Tongue (tissue), 2 donors: ENCODE data around the gene PRKCA. TPM values are rescaled to one million over a fixed set of nuclear protein-coding genes. Genes with fewer than 3 reads are reported as not detected.
"Not testable (repeated sequence)": the region's sequence is repeated elsewhere in the genome, so short reads cannot be mapped to it uniquely, and the experiment has no call there.

Experiments
- DNase-seq: peaks from one replicate; pipeline ENCODE4 v3.0.0-alpha.2; 2015
- total RNA-seq: library from RNA; depleted of rRNA; stranded (reverse); fragments of >200 nt; gene quantifications from one replicate; pipeline ENCODE4 v1.2.3, GENCODE V29; 2014

The PRKCA gene
- total RNA-seq, 1 donor from 2014 or later = 8.0 TPM

DNA sequence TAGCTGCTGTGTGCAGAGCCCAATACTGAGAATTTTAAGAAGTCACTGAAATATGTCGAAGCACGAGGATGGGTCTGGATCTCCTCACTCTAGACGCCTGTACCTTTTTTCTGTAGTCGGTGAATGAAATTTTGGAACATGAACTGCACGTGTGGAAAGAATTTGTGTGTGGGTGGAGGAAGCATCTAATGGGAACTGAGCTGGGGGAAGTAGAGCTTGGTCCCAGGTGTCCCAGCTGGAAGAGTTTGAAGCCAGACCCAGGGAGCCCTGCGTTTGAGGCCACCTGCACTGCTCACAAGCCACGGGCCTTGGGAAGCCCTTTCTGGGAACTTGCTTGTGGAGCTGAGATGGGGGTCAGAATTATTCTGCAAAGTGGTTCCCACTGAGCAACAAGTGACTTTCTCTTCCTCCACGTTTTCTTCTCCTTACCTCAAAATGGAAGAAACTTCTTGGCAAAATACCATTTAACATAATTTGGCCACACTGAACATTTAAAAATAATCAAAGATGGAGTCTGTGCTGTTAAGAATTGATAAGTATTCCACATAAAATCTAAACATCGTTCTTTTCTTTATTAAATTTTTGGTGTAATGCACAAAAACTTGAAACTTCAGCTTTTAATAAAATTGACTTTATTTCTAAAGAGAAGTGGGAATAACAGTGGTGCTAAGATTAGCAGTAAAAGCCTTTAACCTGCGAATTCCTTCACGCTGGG is 163.8 kb downstream of the PRKCA start:
- DNase-seq = peak; percentile 86

- DNase-seq = peak; percentile 85
Observed at GRCh38 chr17:66466840-66467367, 164.5 kb downstream of the PRKCA start.

DNA sequence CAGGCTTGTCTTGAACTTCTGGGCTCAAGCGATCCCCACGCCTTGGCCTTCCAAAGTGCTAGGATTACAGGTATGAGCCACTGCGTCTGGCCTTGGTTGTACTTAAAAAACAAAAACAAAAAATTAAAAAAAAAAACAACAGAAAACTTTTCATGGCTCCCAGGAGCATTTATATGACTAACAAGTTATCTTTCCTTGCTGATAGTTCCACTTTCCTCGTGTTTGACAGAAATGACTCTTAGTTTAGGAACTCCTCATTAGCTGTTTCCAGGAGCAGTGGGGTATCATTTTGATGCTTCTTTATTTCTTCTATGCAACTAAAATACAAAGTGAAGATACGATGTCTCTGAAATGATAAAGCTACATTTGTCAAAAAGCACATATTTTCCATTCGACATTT is 165.4 kb downstream of the PRKCA start:
- no peak for DNase-seq

DNA sequence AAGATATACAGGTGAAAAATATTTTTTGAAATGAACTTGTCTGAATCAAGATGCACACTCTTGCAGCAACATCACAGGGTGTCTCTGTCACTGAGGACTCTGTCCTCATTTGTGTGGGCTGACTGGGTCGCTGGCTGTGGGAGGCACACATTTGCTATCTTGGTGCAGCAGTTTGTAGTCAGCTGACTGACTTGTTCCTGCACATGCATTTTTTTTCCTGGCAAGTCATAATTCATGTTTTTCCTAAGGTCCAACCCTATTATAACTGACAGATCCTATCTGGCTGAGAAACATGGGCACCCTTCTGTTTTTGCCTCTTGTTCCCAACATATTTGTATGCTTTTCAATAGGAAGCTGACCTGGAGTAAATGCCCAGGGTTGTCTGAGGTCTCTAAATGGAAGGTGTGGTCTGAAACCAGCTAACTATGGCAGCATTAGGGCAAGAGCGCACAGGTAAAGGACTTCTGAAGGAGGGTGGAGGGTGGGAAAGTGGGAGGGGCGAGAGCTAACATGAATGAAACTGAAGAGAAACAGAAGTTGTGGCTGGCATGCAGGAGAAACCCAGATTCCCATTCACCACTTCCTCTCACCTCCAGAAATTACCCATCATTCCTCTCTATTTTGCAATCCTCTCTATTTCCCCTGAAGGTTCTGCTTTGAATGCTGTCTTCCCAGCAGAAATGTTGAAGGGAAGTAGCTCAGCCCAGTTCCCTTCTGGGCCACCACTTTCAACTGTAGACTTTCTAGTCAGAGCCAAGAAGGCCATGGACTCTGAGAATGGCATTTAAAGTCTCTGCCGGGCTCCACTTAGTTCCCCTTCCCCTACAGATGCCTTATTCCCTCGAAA is 166.1 kb downstream of the PRKCA start:
- no peak for DNase-seq

GRCh38 chr17:66469088-66469442 is 166.7 kb downstream of the PRKCA start:
- no peak for DNase-seq

- no peak for DNase-seq
Observed at GRCh38 chr17:66469461-66469860, 167.0 kb downstream of the PRKCA start.

DNA sequence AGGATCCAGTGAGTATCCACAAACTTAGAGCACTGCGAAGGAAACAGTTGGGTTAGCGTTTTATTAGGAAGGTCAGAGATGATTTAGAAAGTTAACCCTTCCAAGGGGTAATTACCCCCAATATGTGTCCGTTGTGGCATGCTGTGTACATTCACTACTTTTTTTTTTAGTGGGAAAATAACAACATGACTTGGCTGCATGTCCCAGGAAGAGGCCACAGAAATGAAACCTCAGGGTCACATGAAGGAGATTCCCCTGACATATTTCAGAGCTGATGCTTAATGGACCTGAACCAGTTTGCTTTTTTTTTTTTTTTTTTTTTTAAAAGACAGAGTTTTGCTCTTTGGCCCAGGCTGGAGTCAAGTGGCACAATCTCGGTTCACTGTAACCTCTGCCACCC is 167.5 kb downstream of the PRKCA start:
- no peak for DNase-seq

DNA sequence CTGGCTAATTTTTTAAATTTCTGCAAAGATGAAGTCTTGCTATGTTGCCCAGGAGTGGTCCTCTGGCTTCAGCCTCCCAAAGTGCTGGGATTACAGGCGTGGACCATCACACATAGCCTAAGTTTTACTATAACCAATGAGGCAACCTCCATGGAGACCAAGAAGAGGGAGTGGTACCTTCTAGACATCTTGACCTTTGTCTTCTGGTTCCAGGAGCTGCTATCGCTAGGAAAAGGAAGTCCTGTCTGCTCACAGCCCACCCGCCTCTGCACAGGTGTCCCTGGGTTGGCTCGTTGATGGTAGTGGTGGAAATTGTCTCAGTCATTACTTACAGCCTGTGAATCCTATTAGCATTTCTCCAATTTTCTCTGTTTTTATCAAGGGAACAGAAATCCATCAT is 169.7 kb downstream of the PRKCA start:
- DNase-seq = no peak

GRCh38 chr17:66474258-66474657 is 171.8 kb downstream of the PRKCA start:
- DNase-seq = no peak

- no peak for DNase-seq
Observed at GRCh38 chr17:66474806-66475497, 172.5 kb downstream of the PRKCA start.

DNA sequence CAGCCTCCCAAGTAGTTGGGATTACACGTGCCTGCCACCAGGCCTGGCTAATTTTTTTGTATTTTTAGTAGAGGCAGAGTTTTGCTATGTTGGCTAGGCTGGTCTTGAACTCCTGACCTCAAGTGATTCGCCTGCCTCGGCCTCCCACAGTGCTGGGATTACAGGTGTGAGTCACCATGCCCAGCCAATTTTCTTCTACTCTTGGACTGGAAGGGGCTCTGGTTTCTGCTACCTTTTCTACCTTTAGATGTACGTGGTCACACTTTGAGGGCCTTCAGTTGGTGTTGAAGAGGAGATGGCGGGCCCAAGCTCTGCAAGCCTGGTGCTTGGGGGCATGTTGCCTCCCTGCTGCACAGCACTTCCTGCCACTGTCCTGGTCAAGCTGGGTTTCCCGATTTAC is 173.6 kb downstream of the PRKCA start:
- no peak for DNase-seq

DNA sequence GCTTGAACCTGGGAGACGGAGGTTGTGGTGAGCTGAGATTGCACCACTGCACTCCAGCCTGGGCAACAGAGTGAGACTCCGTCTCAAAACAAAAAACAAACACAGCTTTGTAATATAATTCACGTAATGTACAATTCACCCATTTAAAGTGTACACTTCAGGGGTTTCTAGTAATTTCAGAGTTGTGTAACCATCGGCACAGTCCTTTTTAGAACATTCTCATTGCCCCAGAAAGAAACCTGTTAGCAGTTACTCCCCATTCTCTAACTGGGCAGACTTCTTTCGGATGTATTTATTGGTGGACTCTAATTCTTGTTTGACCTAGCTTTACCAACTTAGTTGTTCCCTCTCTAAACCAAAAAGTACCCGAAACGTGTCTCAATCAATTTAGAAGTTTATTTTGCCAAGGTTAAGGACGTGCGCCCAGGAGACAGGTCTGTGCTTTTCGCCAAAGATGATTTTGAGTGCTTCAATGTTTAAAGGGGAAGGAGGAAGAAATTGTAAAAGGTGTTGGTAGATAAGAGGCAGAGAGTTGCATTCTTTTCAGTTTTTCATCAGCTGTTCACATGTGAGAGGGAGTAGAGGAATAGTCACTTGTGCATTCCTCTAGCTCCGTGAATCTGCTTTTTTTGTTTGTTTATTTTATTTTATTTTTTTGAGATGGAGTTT is 175.3 kb downstream of the PRKCA start:
- no peak for DNase-seq

DNA sequence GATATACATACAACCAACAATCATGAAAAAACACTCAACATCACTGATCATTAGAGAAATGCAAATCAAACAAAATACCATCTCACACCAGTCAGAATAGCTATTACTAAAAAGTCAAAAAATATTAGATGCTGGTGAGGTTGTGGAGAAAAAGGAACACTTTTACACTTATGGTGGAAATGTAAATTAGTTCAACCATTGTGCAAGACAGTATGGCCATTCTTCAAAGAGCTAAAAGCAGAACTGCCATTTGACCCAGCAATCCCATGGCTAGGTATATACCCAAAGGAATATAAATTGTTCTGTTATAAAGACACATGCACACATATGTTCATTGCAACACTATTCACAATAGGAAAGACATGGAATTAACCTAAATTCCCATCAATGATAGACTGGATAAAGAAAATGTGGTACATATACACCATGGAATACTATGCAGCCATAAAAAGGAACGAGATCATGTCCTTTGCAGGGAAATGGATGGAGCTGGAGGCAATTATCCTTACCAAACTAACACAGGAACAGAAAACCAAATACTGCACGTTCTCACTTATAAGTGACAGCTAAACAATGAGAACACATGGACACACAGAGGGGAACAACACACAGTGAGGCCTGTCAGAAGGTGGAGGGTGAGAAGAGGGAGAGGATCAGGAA is 176.9 kb downstream of the PRKCA start:
- not testable (repeated sequence) for DNase-seq

DNA sequence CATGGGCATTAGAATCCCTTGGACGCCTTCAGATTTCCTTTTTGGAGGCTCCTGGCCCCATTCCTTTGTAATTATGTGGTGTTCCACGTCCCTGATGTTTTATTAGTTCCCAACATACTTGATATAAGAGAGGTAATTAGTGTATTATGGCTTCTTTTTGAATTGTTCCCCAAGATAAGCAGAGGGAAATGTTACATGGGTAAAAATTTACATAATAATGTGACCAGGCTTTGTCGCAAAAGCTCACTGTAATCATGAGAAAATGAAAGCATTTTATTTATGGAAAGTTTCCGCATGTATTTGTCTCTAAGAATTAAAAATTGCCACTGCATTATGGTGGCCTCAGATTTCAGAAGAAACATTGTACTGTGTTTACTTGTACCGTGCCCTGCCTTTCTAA is 177.8 kb downstream of the PRKCA start:
- DNase-seq = no peak

GRCh38 chr17:66480802-66481201 is 178.4 kb downstream of the PRKCA start:
- DNase-seq = no peak

DNA sequence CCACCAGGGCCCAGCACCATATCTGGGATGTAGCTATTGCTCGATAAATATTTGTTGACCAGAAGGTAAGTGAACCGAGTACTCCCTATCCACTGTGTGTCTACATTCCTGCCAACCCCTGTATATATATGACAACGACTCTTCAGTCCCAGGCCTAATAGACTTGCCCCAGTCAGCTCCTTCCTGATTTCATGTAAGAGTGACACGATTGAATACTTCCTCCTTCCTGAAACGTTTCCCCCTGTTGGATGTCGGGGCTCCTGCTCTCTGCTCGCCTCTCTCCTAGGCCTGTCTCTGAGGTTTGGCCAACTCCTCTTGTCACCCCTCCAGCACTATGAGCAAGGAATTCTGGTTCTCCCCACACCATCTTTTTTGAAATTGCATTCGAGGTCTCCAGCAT is 178.9 kb downstream of the PRKCA start:
- DNase-seq = no peak

- no peak for DNase-seq
Observed at GRCh38 chr17:66483906-66484305, 181.5 kb downstream of the PRKCA start.

GRCh38 chr17:66485309-66485947 is 183.0 kb downstream of the PRKCA start:
- no peak for DNase-seq

GRCh38 chr17:66487121-66487520 is 184.7 kb downstream of the PRKCA start:
- no peak for DNase-seq

- DNase-seq = no peak
Observed at GRCh38 chr17:66487981-66488468, 185.6 kb downstream of the PRKCA start.

GRCh38 chr17:66488864-66489263 is 186.5 kb downstream of the PRKCA start:
- no peak for DNase-seq
